ENCODE results near the gene NADSYN1. TPM values are rescaled to one million over a fixed set of nuclear protein-coding genes. Genes with fewer than 3 reads are reported as not detected.

NADSYN1 gene
- total RNA-seq, 1 experiment from 2014 or later, result 35.4 TPM

GRCh38 chr11:71433648-71434450 is 19.2 kb upstream of the NADSYN1 start:
- DNase-seq (ENCODE audit: low spot score), result no peak

DNA sequence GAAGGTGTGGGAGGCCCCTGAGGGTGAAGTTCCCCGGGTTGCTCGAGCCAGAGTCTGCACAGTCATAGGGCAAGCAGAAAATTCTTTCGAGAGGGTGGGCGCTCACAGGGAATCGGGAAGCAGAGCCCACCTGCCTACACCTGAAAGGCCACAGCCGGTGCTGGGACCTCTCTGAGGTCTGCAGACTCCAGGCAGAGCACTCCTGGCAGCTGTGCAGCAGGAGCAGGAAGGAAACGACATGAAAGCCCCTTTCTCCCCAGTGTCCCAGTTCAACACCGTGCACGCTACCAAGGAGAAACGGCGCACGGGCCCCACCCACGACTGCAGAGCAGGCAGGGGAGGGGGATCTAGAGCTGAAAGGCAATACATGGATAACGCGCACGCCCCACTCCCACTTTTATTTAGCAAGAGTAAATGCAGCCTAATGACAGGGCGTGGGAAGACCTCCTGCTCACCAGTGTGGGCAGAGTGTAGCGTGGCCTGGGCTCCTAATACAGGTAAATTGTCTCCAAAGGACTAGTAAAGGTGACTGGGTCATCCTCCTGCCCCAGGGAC is 18.4 kb upstream of the NADSYN1 start:
- DNase-seq (ENCODE audit: low spot score), result no peak

GRCh38 chr11:71435278-71435951 is 17.6 kb upstream of the NADSYN1 start:
- no peak for DNase-seq (ENCODE audit: low spot score)

DNA sequence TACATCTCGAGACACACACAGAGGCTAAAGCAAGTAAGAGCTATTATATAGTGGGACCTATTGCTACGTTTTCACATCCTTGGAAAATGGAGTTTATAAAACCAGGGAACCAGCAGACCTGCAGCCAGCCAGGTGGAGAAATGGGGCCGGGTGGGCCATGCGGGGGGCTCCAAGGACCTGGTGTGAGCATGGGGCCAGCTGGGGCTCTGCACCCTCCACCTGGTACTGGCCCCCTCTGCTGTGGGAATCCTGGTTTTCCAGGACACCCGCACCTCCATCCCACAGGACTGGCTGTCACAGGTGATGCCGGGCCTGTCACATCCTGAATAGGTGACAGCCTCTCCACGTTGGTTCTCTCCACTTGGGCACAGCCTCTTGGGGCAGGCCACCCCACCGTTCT is 16.1 kb upstream of the NADSYN1 start:
- DNase-seq (ENCODE audit: low spot score), result no peak

DNA sequence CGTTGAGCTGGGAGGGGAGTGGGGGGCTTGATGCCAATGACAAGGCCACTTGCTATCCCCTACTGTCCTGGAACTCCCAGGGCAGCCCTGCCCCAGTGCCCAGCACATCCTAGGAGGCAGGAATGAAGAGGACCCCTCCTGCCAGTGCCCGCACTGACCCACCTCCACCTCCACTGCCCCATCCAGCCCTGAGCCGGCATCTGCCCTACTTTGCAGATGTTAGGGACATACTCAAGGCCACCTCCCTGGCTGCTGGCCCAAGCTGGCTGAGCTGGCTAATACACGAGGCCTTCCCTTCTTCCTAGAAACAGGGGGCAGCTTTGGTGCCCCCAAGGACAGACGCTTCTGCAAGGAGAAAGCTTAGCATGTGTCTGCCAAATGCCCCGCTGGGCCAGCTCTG is 15.6 kb upstream of the NADSYN1 start:
- DNase-seq (ENCODE audit: low spot score), result no peak

GRCh38 chr11:71437879-71438278 is 15.1 kb upstream of the NADSYN1 start:
- DNase-seq (ENCODE audit: low spot score), result no peak

DNA sequence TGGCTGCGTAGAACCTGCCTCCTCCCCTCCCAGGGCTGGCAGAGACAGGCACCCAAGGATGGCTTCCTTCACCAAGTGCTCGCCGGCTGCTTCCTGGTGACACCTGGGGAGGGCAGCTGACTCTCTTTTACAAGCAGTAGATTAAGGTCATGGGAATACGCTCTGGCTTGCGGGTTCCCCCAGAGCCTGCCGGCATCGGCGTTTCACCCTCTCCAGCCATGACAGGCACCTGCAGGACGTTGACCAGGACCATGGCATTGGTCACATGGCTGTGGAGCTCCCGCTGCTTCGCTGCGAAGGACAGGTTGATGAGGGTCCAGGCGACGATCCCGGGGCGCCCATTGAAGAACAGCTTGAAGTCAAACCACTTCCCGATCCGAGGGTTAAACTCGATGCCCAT is 14.4 kb upstream of the NADSYN1 start:
- DNase-seq (ENCODE audit: low spot score), result no peak

DNA sequence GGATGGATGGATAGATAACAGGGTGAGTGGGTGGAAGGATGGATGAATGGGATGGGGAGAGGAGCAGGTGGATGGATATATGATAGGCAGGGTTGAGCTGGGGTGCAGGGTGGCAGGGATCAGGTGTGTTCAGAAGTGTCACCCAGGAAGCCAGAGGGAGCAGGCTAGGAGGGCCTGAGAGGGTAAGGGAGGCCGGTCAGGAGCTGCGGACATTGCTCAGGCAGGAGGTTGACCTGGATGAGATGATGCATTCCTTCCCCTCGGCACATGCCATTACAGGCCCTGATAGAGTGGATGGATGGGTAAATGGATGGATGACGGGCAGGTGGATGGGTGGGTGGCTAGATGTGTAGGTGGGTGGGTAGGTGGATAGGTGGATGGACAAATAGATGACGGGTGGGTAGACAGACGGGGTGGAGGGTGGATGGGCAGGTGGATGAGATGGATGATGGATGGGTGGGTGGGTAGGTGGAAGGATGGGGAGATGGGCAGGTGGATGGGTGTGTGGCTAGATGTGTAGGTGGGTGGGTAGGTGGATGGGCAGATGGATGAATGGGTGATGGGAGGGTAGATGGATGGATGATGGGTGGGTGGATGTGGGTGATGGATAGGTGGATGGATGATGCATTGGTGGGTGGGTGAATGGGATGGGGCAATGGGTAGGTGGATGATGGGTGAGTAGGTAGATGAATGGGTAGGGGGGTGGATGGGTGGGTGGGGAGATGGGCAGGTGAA is 12.8 kb upstream of the NADSYN1 start:
- DNase-seq (ENCODE audit: low spot score), result no peak

DNA sequence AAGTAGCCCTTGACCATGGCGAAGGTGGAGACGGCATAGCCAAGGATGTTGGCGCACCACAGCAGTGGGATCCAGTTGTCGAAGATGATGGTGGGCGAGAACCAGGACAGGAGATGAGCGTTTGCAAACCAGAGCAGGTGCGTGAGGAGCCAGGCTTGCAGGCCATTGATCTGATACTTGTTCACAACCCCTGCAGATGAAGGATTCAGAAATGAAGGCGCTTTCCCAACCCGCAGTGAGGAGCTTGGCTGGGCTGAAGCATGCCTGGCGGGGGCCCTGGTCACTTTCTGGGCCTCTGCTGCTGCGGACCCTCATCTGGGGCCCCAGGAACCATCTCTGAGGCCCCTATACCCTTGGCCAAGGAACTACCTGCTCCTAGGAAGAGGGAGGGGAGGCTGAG is 11.8 kb upstream of the NADSYN1 start:
- no peak for DNase-seq (ENCODE audit: low spot score)

- no peak for DNase-seq (ENCODE audit: low spot score)
Observed at GRCh38 chr11:71442123-71442522, 10.9 kb upstream of the NADSYN1 start.

- no peak for DNase-seq (ENCODE audit: low spot score)
Observed at GRCh38 chr11:71442880-71443279, 10.1 kb upstream of the NADSYN1 start.

- DNase-seq (ENCODE audit: low spot score), result no peak
Observed at GRCh38 chr11:71443736-71444445, 9.1 kb upstream of the NADSYN1 start.

DNA sequence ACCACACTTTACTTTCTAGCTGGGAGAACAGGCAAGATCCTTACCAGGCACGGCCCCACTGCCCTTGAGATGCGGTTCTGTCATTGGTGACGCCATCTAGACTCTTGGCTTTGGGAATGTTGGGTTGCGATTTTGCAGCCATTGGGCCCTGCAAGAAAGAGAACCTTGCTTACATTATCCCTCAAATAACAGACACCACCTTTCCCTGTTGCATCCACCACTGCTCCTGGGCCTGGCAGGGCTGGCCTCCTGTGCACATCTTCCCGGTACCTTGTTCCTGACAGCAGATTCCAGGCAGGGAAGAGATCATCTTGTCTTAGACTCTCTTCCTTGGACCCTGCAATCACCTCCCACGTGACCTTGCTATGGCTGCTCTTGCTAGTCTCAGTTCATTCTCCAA is 8.2 kb upstream of the NADSYN1 start:
- no peak for DNase-seq (ENCODE audit: low spot score)

GRCh38 chr11:71446150-71446549 is 6.9 kb upstream of the NADSYN1 start:
- DNase-seq (ENCODE audit: low spot score), result no peak

DNA sequence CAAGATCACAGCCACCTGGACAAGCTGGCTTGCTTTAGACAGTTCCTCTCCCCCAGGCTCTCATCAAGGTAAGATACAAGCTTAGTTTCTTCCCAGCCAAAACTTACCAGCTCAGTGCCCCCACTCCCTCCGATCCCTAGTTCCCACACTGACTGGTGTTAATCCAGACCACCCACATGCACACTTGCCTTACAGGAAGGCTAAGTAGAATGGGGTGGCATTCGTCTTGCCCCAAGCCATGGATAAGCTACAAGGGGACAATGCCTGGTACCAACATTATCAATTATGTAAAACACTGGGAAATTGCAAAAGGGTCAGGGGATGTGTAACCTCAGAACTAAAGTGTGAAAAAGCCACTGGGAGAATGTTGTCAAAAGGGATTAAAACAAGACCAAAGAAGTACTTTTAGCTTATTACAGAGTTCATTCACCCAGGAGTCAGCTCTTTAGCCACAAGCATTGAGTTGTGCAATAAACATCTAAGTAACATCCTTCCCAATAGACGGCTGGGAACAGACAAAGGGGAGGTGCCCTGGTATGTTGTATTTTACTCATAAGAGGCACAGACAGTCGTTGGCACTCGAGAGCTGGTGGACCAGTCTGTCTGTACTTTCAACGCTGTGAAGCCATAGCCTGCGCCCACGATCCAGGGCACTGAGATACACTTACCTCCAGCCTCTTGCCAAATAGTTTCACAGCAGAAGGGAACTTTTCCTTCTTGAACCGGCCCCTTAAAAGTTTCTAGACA is 5.9 kb upstream of the NADSYN1 start:
- no peak for DNase-seq (ENCODE audit: low spot score)

- no peak for DNase-seq (ENCODE audit: low spot score)
Observed at GRCh38 chr11:71447791-71448256, 5.2 kb upstream of the NADSYN1 start.

DNA sequence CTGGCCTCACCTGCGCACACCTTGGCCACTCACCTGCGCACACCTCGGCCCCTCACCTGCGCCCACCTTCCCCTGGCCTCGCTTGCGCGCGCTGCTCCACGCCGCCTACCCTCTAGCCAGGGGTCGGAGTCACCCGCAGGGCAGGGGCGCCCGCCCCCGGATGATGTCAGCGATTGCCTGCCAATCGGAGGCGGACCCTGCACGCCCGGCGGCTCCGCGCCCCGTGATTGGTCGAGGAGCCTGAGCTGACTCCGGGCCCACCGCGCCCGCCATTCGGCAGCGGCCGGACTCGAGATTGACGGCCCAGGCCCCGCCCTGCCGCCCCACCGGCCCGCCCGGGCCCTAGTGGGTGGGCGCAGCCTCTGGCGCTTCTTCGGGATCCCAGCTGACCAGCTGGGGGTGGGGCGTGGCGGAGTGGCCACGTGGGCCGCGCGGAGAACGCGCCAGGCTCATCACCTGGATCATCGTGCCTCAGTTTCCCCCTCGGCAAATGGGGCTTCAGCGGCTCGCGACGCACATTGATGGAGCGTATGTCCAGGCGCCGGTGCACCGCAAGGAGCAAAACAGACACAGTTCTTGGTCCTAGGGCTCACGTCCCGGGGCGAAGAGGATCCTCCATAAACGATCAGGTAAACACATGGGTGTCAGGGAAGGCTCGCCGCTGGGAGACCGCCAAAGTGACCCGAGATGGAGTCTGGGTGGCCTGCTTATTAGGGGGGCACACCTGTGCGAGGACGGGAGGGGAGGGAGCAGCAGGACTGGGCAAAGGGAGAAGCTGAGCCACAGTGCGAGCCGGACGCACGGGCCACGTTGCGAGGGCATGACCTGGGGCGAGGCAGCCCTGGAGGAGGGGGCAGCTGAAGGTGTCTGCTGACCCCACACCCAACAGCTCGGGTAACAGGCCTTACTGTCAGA is 4.5 kb upstream of the NADSYN1 start, which contains the start of gene DHCR7:
Gene DHCR7 (minus strand): TSS at position 137 of the 915 bp plus-strand sequence. CDS start 3,441 bp downstream, outside the sequence.
- peak; percentile 78 for DNase-seq (ENCODE audit: low spot score)

DNA sequence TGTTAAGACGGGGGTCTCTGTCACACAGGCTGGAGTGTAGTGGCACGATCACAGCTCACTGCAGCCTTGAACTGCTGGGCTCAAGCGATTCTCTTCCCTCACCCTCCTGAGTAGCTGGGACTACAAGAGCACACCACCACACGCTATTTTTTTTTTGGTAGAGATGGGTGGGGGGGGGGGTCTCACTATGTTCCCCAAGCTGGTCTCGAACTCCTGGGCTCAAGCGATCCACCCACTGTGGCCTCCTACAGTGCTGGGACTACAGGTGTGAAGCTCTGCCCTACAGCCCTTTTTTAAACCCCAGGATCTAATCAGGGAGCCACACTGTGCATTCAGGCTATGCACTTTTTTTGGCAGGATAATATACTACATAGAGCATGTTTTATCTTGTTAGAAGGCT is 3.4 kb upstream of the NADSYN1 start:
- no peak for DNase-seq (ENCODE audit: low spot score)

DNA sequence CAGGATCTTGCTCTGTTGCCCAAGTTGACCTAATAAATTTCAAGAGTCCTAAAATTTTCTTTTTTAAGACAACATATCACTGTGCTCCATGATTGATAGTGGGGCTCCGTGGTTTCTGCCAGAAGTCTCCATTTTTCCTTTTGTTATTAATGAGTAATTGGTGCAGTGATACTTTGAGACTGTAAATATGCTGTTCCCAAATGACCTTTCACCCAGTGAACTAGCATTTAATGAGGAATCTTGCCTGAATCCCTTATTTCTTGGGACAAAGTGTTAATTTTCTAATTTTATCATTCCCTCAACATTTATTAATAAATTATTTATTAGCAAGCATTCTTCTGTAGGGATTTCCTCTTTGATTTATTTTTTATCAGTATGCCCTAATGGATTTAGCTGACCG is 2.5 kb upstream of the NADSYN1 start:
- DNase-seq (ENCODE audit: low spot score), result no peak

- no peak for DNase-seq (ENCODE audit: low spot score)
Observed at GRCh38 chr11:71450939-71451338, 2.1 kb upstream of the NADSYN1 start.

Measured in H4 (cell line).